Type B pancreatic cell (in vitro differentiated cells): ENCODE data around the gene DLG1. TPM values are rescaled to one million over a fixed set of nuclear protein-coding genes. Genes with fewer than 3 reads are reported as not detected.

ENCODE experiments used
- DNase-seq: peaks from one replicate; pipeline ENCODE4 v3.0.0; 2021; ENCODE audit warnings: mixed read lengths; ENCODE audit not compliant: unreplicated experiment; ENCODE audit errors: extremely low spot score
- H3K27ac Mint-ChIP-seq: 2 replicates; pipeline ENCODE4 v1.8.0; 2021; ENCODE audit warnings: mild to moderate bottlenecking, mixed read lengths
- H3K27me3 Mint-ChIP-seq: 2 replicates; pipeline ENCODE4 v1.8.0; 2021; ENCODE audit warnings: mixed read lengths
- H3K36me3 Mint-ChIP-seq: 2 replicates; pipeline ENCODE4 v1.8.0; 2021; ENCODE audit warnings: mixed read lengths
- H3K4me1 Mint-ChIP-seq: one replicate; pipeline ENCODE4 v1.8.0; 2021; ENCODE audit warnings: mixed read lengths; ENCODE audit not compliant: unreplicated experiment
- H3K4me3 Mint-ChIP-seq: 2 replicates; pipeline ENCODE4 v1.8.0; 2021; ENCODE audit warnings: mild to moderate bottlenecking, mixed read lengths
- H3K9me3 Mint-ChIP-seq: 2 replicates; pipeline ENCODE4 v1.8.0; 2021; ENCODE audit warnings: mixed read lengths
- total RNA-seq: library from RNA; stranded (reverse); gene quantifications from 2 replicates; pipeline ENCODE4 v1.2.1, GENCODE V29; 2021; ENCODE audit warnings: low replicate concordance
- TF ChIP-seq, protein P1 (sequence below): fragments of 200-600 bp; sonication (generic); conservative IDR thresholded peaks from 2 replicates; pipeline ENCODE4 v1.5.0; 2021; ENCODE audit warnings: antibody characterized with exemption, mild to moderate bottlenecking

The DLG1 gene
- total RNA-seq, 1 donor from 2014 or later, result 95.9 TPM

DNA sequence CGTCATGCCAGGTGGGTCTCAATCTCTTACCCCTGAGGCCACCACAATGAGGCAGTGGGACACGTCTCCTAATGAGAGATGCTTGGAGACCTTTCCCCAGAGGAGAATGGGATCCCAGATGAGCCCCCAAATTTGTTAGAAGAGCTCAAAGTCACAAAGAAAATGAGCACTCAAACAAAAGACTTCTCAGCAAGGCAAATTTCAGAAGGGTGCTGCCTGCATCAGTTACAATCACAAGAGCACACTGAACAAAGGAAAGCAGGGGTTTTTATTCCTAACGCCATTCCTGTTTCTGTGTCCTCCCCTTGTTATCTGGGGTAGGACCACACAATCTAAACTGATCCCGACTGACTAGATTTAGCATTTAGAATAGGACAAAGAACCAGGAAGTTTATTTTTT is 50.1 kb downstream of the DLG1 start:
- no peaks in the 10 kb centered on the region for H3K4me1 Mint-ChIP-seq
- H3K27ac Mint-ChIP-seq, result no peak overlapping the region

GRCh38 chr3:197244751-197245150 is 53.7 kb downstream of the DLG1 start:
- Mint-ChIP-seq H3K36me3 (peaks cover 77% of the 10 kb centered on the region), H3K4me1 (no peaks in the 10 kb centered on the region), H3K27me3 (no peaks in the 10 kb centered on the region), H3K9me3 (peaks cover 40% of the 10 kb centered on the region), H3K27ac (no peak overlapping the region), H3K4me3 (no peak overlapping the region)
- no peak for DNase-seq
- TF ChIP-seq, protein P1, sequence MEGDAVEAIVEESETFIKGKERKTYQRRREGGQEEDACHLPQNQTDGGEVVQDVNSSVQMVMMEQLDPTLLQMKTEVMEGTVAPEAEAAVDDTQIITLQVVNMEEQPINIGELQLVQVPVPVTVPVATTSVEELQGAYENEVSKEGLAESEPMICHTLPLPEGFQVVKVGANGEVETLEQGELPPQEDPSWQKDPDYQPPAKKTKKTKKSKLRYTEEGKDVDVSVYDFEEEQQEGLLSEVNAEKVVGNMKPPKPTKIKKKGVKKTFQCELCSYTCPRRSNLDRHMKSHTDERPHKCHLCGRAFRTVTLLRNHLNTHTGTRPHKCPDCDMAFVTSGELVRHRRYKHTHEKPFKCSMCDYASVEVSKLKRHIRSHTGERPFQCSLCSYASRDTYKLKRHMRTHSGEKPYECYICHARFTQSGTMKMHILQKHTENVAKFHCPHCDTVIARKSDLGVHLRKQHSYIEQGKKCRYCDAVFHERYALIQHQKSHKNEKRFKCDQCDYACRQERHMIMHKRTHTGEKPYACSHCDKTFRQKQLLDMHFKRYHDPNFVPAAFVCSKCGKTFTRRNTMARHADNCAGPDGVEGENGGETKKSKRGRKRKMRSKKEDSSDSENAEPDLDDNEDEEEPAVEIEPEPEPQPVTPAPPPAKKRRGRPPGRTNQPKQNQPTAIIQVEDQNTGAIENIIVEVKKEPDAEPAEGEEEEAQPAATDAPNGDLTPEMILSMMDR, result no peak

More for the DNA sequence above, 50.1 kb downstream of the DLG1 start:
- H3K36me3 Mint-ChIP-seq, result peaks cover 76% of the 10 kb centered on the region
- no peak overlapping the region for H3K4me3 Mint-ChIP-seq
- H3K9me3 Mint-ChIP-seq, result peaks cover 33% of the 10 kb centered on the region
- DNase-seq, result no peak
- no peaks in the 10 kb centered on the region for H3K27me3 Mint-ChIP-seq
- TF ChIP-seq, protein P1, result no peak

- no peaks in the 10 kb centered on the region for H3K4me1 Mint-ChIP-seq
- no peak for DNase-seq
- TF ChIP-seq, protein P1, result no peak
- H3K36me3 Mint-ChIP-seq, result peaks cover 70% of the 10 kb centered on the region
- H3K9me3 Mint-ChIP-seq, result peaks cover 27% of the 10 kb centered on the region
- H3K27ac Mint-ChIP-seq, result no peak overlapping the region
- H3K4me3 Mint-ChIP-seq, result no peak overlapping the region
- no peaks in the 10 kb centered on the region for H3K27me3 Mint-ChIP-seq
These were observed 55.5 kb downstream of the DLG1 start for GRCh38 chr3:197242784-197243432.

GRCh38 chr3:197241173-197241572 is 57.2 kb downstream of the DLG1 start:
- Mint-ChIP-seq H3K36me3 (peaks cover 63% of the 10 kb centered on the region), H3K27ac (no peak overlapping the region), H3K27me3 (no peaks in the 10 kb centered on the region), H3K9me3 (peaks cover 20% of the 10 kb centered on the region), H3K4me1 (no peaks in the 10 kb centered on the region), H3K4me3 (no peak overlapping the region)
- no peak for DNase-seq
- TF ChIP-seq, protein P1, result no peak

DNA sequence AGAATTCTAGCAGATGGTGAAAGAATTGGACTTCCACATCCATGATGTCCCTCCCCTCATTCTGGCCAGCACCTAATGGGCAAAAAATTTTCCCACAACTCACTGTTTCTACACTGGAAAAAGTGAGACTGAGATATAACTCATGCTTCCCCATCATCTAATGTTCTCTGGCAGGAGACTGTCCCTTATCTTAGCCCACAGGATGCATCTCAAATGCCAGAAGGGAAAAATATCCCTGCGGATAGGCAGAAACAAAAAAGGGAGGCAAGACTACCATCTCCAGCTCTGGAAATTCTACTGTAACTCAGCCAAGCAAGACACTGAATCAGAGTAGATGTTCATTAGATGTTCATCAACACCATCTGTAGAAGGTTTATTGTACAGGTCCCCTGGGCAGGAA is 58.6 kb downstream of the DLG1 start:
- peaks cover 9% of the 10 kb centered on the region for H3K4me1 Mint-ChIP-seq
- H3K9me3 Mint-ChIP-seq, result peaks cover 25% of the 10 kb centered on the region
- TF ChIP-seq, protein P1, result no peak
- no peak for DNase-seq
- H3K4me3 Mint-ChIP-seq, result no peak overlapping the region
- H3K36me3 Mint-ChIP-seq, result peaks cover 65% of the 10 kb centered on the region
- H3K27ac Mint-ChIP-seq, result no peak overlapping the region
- no peaks in the 10 kb centered on the region for H3K27me3 Mint-ChIP-seq
